Neural crest cell (in vitro differentiated cells): Measurements from ENCODE around the gene LMBR1. TPM values are rescaled to one million over a fixed set of nuclear protein-coding genes. Genes with fewer than 3 reads are reported as not detected.

Source experiments
- DNase-seq: peaks from one replicate; pipeline ENCODE4 v3.0.0; 2021; ENCODE audit warnings: low read depth, mixed read lengths, low spot score
- H3K27ac Mint-ChIP-seq: one replicate; pipeline ENCODE4 v1.8.0; 2021; ENCODE audit warnings: mild to moderate bottlenecking, mixed read lengths; ENCODE audit not compliant: unreplicated experiment
- H3K27me3 Mint-ChIP-seq: 2 replicates; pipeline ENCODE4 v1.8.0; 2021; ENCODE audit warnings: low read depth, mild to moderate bottlenecking, mixed read lengths
- H3K36me3 Mint-ChIP-seq: 2 replicates; pipeline ENCODE4 v1.8.0; 2021; ENCODE audit warnings: low read depth, mild to moderate bottlenecking, mixed read lengths
- H3K4me1 Mint-ChIP-seq: 2 replicates; pipeline ENCODE4 v1.8.0; 2021; ENCODE audit warnings: mixed read lengths
- H3K4me3 Mint-ChIP-seq: one replicate; pipeline ENCODE4 v1.8.0; 2021; ENCODE audit warnings: mild to moderate bottlenecking, mixed read lengths
- H3K9me3 Mint-ChIP-seq: 2 replicates; pipeline ENCODE4 v1.8.0; 2021; ENCODE audit warnings: mixed read lengths
- total RNA-seq: library from RNA; stranded (reverse); gene quantifications from 2 replicates; pipeline ENCODE4 v1.2.1, GENCODE V29; 2021
- TF ChIP-seq, protein P1 (sequence below): fragments of 200-600 bp; sonication (generic); conservative IDR thresholded peaks from 2 replicates; pipeline ENCODE4 v1.5.0; 2021; ENCODE audit warnings: antibody characterized with exemption, mild to moderate bottlenecking

LMBR1 gene
- total RNA-seq, 1 donor from 2014 or later = 55.1 TPM

DNA sequence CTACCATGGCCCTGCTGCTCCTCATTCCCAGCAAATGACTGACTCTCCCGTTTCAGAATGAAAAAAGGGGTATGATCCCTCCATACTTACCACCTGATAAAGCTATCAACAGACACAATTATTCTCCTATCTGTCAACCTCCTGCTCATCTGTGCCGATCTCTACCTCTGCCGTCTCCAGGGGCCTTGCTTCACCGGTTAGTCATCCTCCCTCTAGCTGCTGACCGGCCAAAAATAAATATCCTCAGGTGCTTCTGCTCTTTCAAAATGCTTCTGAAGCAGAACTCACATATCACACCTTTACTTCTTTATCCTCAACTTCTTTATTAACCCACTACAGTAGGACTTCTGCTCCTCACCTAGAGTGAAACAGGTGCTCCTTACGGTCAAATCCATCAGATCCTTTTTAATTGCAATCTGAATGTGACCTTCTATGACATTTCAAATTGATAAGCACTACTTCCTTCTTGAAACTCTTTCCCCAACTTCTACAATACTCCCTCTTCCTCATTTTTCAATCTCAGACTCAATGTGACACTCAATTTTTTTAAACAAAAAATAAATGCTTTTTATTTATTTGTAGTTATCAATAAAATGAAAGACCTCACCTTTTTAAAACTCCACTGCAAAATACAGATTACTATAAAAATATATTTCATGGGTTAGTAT lies 63.2 kb downstream of the LMBR1 start:
- peaks cover 2% of the 10 kb centered on the region for H3K36me3 Mint-ChIP-seq
- H3K4me1 Mint-ChIP-seq = no peaks in the 10 kb centered on the region
- no peak overlapping the region for H3K27ac Mint-ChIP-seq
- no peak overlapping the region for H3K4me3 Mint-ChIP-seq
- H3K9me3 Mint-ChIP-seq = no peaks in the 10 kb centered on the region
- no peaks in the 10 kb centered on the region for H3K27me3 Mint-ChIP-seq
- TF ChIP-seq, protein P1, sequence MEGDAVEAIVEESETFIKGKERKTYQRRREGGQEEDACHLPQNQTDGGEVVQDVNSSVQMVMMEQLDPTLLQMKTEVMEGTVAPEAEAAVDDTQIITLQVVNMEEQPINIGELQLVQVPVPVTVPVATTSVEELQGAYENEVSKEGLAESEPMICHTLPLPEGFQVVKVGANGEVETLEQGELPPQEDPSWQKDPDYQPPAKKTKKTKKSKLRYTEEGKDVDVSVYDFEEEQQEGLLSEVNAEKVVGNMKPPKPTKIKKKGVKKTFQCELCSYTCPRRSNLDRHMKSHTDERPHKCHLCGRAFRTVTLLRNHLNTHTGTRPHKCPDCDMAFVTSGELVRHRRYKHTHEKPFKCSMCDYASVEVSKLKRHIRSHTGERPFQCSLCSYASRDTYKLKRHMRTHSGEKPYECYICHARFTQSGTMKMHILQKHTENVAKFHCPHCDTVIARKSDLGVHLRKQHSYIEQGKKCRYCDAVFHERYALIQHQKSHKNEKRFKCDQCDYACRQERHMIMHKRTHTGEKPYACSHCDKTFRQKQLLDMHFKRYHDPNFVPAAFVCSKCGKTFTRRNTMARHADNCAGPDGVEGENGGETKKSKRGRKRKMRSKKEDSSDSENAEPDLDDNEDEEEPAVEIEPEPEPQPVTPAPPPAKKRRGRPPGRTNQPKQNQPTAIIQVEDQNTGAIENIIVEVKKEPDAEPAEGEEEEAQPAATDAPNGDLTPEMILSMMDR = no peak
- no peak for DNase-seq

DNA sequence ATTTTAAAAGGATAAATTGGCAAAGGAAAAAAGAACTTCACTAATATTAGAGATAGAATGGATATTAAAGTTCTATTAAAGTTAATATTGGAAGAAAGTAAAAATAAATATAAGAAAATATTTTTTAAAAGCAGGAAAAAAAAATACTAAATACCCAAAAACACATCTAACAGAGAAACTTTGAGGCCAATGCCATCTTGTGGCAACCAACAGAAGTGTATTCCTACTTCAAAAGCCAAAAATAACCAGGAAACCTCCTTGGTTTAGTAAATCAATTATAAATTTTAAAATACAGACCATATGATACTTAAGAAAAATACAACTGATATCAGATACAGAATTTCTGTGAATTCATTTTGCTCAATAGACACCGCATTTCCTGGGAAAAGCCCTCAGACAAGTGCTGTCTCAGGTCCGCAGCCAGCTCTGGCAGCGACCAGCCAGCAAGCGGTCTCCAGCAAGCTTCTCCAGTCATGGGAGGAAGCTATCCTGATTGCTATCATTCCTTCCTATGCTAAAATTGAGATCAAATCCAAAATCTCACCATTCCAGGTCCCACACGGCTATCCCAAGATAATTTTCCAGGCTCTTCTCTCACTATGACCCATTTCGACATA lies 65.3 kb downstream of the LMBR1 start:
- H3K4me3 Mint-ChIP-seq = no peak overlapping the region
- no peak overlapping the region for H3K27ac Mint-ChIP-seq
- TF ChIP-seq, protein P1 = peak; percentile 68
- no peaks in the 10 kb centered on the region for H3K9me3 Mint-ChIP-seq
- H3K27me3 Mint-ChIP-seq = no peaks in the 10 kb centered on the region
- DNase-seq = no peak
- H3K4me1 Mint-ChIP-seq = no peaks in the 10 kb centered on the region
- no peaks in the 10 kb centered on the region for H3K36me3 Mint-ChIP-seq

DNA sequence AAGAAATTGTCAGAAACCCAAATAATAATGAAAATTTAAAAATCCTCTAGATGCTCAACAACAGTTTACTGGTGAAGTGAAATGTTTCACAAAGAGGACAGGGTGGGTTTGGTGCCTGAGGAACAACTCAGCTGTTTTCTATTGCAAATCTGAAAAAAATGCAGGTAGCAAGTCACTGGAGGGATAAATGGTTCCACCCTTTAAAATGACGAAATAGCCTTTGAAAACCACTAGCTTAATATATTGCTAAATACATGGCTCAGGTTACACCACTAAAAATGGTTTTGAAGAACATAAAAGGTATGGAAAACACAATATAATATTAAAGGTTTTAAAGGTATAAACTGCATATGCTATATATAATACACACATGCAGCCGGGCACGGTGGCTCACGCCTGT lies 69.5 kb downstream of the LMBR1 start:
- Mint-ChIP-seq H3K27ac (no peak overlapping the region), H3K9me3 (no peaks in the 10 kb centered on the region), H3K4me3 (no peak overlapping the region), H3K27me3 (no peaks in the 10 kb centered on the region), H3K4me1 (no peaks in the 10 kb centered on the region), H3K36me3 (no peaks in the 10 kb centered on the region)
- DNase-seq = no peak
- TF ChIP-seq, protein P1 = no peak

DNA sequence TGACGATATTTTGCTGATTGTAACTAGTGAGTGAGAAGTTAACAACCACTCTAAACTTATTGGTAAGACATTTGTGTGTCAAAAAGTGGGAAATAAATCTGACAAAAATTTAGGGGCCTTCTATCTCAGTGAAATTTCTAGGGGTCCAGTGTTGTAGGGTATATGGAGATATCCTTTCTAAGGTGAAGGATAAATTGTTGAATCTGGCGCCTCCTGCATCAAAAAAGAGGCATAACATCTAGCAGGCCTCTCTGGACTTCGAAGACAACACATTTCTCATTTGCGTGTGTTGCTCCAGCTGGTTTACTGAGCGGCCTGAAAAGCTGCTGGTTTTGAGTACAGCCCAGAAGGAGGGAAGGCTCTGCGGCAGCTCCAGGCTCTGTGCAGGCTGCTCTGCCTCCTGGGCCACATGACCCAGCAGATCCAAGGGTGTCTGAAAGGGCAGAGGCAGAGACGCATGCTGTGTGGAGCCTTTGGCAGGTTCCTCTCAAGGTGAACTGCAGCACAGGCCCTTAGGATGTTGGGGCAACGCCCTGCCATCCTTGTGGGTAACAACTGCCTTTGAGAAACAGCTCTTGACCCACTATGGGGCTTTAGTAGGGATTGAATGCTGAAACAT lies 72.4 kb downstream of the LMBR1 start:
- no peak for DNase-seq
- Mint-ChIP-seq H3K27ac (no peak overlapping the region), H3K4me3 (no peak overlapping the region), H3K9me3 (no peaks in the 10 kb centered on the region), H3K4me1 (no peaks in the 10 kb centered on the region), H3K27me3 (no peaks in the 10 kb centered on the region), H3K36me3 (no peaks in the 10 kb centered on the region)
- TF ChIP-seq, protein P1 = peak; percentile 49

DNA sequence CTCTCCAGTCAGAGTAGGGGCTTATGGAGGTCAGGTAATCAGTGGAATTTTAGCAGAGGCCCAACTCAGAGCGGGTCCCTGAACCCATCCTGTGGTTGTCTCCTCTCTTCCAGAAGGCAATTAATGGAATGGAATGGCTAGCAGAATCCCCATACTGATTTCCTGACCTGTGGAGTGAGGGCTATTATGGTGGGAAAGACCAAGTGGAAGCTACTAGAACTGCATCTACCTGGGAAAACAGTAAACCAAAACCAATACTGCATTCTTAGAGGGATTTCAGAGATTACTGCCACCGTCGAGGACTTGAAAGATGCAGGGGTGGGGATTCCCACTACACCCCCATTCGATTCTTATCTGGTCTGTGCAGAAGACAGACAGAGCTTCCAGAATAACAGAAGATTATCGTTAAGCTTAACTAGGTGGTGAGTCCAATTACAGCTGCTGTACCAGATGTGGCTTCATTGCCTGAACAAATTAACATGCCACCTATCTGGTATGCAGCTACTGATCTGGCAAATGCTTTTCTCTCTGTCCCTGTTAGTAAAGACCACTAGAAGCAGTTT lies 73.2 kb downstream of the LMBR1 start:
- H3K27ac Mint-ChIP-seq = no peak overlapping the region
- no peaks in the 10 kb centered on the region for H3K9me3 Mint-ChIP-seq
- no peaks in the 10 kb centered on the region for H3K4me1 Mint-ChIP-seq
- no peaks in the 10 kb centered on the region for H3K36me3 Mint-ChIP-seq
- DNase-seq = no peak
- H3K27me3 Mint-ChIP-seq = no peaks in the 10 kb centered on the region
- TF ChIP-seq, protein P1 = no peak
- H3K4me3 Mint-ChIP-seq = no peak overlapping the region
